WI38 (cell line): ENCODE measurements around the gene SNX2.
"Not testable (repeated sequence)": the region's sequence is repeated elsewhere in the genome, so short reads cannot be mapped to it uniquely, and the experiment has no call there.

Experiments
- H3K4me3 ChIP-seq: 2 replicates; pipeline ENCODE4 v1.5.1; 2011; ENCODE audit warnings: low read depth, mild to moderate bottlenecking, control low read depth, low read length
- TF ChIP-seq, protein P1 (sequence below): IDR thresholded peaks from 2 replicates; pipeline ENCODE4 v1.5.1; 2012; ENCODE audit warnings: low read depth, mild to moderate bottlenecking, control low read depth, low read length

The SNX2 gene

DNA sequence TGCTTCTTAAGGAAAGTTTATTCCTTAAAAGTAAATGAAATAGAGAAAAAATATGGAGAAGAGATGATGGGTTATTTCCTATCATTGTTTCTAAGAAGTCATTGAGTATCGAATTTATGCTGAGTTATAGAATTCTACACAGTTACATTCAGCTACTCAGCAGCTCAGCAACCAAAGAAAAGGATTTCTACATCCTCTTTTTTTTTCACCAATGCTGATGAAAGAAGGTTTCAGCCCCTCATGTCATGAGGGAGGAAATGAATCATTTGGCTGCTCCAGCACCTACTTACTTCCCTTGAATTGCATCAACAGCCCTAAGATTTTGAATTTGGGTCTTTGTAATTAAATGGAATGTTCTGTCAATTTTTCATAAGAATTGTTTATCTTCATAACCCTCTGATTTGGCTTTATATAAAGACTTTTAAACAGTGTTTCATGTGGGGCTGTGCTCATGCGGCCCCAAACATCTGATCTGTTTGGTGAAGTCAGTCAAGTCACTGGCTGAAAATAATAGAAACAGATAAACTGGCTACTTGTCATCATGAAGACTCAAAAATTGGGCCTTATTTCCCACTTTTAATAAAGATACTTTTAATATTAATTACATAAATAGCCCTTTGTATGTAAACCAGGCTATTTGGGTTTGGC is 18.5 kb upstream of the SNX2 start:
- TF ChIP-seq, protein P1, sequence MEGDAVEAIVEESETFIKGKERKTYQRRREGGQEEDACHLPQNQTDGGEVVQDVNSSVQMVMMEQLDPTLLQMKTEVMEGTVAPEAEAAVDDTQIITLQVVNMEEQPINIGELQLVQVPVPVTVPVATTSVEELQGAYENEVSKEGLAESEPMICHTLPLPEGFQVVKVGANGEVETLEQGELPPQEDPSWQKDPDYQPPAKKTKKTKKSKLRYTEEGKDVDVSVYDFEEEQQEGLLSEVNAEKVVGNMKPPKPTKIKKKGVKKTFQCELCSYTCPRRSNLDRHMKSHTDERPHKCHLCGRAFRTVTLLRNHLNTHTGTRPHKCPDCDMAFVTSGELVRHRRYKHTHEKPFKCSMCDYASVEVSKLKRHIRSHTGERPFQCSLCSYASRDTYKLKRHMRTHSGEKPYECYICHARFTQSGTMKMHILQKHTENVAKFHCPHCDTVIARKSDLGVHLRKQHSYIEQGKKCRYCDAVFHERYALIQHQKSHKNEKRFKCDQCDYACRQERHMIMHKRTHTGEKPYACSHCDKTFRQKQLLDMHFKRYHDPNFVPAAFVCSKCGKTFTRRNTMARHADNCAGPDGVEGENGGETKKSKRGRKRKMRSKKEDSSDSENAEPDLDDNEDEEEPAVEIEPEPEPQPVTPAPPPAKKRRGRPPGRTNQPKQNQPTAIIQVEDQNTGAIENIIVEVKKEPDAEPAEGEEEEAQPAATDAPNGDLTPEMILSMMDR, result no peak
- H3K4me3 ChIP-seq, result no peak overlapping the region

DNA sequence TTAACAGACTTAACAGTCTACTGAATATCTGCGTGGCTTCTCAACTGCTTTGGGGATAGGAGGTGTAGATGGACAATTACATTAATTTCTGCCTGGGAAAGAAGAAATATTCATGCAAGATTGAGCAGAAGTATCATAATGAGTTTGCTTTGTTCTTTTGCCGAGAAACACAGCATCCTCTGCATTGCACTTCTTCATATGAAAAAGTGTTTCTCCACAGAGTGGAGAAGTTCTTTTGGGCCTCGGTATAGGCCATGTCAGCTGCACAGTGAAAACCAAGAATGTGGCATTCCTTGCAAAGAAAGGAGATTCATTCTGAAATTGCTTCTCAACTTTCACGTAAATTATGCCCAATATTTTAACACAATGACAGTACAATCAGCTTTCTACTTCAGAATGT is 17.6 kb upstream of the SNX2 start:
- H3K4me3 ChIP-seq, result no peak overlapping the region
- TF ChIP-seq, protein P1, result no peak

DNA sequence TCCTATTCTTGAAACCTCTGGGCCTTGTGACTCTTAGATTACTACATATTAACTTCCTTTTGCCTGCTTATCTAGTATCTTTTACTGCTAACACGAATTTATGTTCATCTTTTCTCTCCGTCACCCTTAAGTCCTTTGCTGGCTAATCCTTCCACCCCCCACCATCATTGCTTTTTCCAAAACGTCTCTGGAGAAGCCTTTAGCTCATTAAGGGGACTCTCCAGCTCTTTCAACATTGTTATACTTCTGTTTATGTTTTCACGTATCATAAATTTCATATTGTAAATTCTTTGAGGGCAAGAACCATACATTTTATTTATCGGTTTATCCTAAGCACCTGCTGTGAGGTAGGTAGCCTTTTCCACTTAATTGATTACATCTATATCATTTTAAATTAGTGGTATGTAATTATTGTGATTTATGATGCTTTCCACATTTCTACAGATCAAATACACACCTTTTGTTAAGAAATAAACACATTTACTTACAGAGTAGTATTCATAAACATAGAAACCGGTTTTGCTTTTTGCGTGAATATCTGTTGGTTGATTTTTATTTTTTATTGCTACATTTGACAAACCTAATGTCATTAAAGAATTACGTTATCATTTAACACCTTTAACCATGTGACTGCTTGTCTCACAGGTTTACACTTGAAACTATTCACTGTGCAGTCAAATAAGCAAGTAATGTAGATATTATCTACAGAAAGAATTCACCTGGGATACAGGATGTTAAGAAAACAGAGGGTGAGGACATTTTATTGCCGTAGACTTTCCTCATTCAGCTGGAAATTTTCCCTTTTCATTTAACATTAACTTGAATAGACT is 15.4 kb upstream of the SNX2 start:
- TF ChIP-seq, protein P1, result no peak

DNA sequence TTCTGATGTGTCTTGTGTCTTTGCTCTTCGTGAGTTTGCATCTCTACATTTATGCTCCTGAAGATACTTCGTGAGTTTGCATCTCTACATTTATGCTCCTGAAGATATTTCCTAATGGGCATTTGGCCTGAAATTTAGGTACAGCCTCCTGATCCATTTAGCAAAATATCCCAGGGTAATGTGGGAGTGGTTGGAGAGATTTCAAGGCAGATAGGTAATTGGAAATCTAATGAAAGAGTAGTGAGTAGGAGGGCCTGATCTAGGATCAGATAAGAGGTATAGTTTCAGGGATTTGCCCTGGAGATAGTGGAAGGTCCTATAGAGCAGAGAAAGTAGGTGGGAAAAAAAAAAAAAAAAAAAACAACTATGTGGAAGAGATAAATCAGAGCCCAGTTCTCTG is 14.6 kb upstream of the SNX2 start:
- H3K4me3 ChIP-seq, result no peak overlapping the region
- TF ChIP-seq, protein P1, result no peak

More for the DNA sequence above, 15.4 kb upstream of the SNX2 start:
- H3K4me3 ChIP-seq, result no peak overlapping the region

DNA sequence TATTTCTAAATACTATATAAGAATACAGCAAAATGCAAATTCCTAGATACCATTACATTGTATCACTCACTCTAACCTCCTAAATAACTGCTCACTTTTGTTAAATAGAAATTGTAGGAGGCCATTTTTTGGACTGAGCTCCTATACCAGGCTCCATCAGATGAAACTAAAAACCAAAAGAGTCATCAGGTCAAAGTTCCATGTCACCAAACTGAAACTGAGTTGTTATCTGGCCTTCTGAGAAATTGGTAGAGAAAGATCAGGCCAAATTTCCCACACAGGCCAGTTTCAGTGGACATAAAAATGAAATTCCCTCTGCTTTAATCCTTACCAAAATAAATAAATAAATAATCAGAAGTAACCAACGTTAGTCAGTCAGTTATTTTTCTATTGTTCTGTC is 13.8 kb upstream of the SNX2 start:
- no peak overlapping the region for H3K4me3 ChIP-seq
- TF ChIP-seq, protein P1, result no peak

DNA sequence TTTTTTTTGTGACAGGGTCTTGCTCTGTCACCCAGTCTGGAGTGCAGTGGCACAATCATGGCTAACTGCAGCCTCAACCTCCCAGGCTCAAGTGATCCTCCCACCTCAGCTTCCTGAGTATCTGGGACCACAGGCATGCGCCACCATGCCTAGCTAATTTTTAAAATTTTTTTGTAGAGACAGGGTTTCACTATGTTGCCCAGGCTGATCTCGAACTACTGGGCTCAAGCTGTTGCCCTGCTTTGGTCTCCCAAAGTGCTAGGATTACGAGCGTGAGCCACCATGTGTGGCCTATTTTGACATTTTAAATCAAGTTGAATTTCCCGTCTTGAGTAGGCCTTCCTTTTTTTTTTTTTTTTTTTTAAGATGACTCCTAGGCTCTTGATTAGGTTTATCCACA is 13.0 kb upstream of the SNX2 start:
- H3K4me3 ChIP-seq, result not testable (repeated sequence)

DNA sequence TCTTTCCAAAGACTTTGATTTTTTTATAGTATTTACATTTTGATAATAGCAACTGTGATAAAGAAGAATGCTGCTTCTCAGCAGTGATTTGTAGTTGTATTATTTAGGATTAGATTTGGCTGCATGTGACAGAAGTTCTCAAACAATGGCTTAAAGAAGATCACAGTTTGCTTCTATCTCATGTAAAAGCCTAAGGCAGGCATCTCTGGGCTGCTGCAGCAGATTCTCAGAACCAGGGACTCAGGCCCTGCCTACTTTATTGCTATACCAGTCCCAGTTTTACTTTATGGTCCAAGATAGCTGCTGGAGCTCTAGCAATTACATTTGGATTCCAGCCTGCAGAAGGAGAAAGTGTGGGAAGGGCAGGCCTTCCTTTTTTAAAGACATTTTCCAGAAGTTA is 8.8 kb upstream of the SNX2 start:
- TF ChIP-seq, protein P1, result no peak
- no peak overlapping the region for H3K4me3 ChIP-seq
